LHCN-M2 (cell line): ENCODE results near the gene NYNRIN. TPM values are rescaled to one million over a fixed set of nuclear protein-coding genes. Genes with fewer than 3 reads are reported as not detected.
"Not testable (repeated sequence)": the region's sequence is repeated elsewhere in the genome, so short reads cannot be mapped to it uniquely, and the experiment has no call there.

Experiments used
- DNase-seq: peaks from one replicate; pipeline ENCODE4 v3.0.0-alpha.2; 2012; ENCODE audit warnings: low read depth
- total RNA-seq: library from RNA; depleted of rRNA; stranded (reverse); fragments of >200 nt; gene quantifications from 2 replicates; pipeline ENCODE4 v1.2.3, GENCODE V29; 2014

The NYNRIN gene
- total RNA-seq, 1 experiment from 2014 or later = 0.06 TPM

DNA sequence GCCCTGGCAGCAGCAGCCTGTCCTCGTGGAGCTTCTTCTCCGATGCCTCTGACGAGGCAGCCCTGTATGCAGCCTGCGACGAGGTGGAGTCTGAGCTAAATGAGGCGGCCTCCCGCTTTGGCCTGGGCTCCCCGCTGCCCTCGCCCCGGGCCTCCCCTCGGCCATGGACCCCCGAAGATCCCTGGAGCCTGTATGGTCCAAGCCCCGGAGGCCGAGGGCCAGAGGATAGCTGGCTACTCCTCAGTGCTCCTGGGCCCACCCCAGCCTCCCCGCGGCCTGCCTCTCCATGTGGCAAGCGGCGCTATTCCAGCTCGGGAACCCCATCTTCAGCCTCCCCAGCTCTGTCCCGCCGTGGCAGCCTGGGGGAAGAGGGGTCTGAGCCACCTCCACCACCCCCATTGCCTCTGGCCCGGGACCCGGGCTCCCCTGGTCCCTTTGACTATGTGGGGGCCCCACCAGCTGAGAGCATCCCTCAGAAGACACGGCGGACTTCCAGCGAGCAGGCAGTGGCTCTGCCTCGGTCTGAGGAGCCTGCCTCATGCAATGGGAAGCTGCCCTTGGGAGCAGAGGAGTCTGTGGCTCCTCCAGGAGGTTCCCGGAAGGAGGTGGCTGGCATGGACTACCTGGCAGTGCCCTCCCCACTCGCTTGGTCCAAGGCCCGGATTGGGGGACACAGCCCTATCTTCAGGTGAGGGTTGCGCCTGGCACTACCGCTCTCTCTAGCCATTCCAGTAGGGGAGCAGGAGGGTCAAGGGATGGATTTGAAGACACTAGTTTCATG, 28.7 kb upstream of the NYNRIN start:
- DNase-seq = no peak

DNA sequence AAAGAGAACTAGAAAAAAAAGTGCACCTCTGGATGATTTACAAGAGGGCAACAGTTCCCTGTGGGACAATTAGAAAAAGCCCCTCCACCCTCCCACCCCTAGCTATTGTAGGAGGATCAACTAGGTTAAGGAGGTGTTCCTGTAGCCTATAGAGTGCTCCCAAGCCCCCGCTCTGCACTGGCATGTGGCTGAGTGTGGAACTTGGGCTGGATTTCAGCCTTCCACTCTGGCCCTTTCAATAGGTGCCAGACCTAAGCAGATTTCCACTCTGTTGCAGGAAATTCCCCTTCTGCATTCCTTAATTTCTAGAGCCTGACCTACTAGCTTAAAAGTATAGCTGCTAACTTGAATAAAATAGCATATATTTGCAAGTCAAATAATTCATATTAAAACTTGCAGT, 28.1 kb upstream of the NYNRIN start:
- no peak for DNase-seq

DNA sequence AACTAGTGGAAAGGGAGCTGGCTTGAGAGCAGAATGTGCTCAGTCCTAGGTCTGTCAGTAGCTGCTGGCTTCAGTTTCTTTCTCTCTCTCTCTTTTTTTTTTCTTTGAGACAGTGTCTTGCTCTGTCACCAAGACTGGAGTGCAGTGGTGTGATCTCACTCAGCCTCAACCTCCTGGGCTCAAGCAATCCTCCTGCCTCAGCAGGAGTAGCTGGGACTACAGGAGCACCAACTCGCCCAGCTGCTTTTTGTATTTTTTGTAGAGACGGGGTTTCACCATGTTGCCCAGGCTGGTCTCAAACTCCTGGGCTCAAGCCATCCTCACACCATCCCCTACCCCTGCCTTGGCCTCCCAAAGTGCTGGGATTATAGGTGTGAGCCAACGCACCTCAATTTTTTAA, 27.2 kb upstream of the NYNRIN start:
- DNase-seq = not testable (repeated sequence)

DNA sequence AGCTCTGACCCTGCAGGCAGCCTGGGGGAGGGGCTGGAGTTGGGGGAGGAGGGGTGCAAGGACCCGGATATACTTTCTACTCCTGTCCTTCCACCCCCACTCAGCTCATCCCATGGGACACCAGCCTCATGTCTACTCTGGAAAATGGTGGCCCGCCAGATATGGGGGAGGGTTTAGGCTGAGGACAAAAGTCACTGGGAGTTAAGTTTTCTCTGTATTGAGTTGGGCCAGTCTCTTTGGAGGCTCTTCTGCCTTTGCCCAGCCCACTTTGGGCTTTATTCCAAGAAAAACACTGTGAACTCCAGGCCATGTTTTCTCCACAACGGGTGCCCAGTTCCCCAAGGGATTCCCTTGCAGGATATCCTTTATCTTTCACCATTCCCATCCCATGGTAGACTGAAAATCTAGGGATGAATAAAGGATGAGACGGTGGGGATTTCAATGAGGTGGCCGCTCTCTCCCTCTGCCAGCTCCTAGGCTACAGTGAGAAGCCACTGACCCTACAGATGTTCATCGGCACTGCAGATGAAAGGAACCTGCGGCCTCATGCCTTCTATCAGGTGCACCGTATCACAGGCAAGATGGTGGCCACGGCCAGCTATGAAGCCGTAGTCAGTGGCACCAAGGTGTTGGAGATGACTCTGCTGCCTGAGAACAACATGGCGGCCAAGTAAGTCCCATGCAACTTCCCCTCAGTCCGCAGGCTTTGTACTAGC, 25.9 kb upstream of the NYNRIN start:
- peak; percentile 39 for DNase-seq

DNA sequence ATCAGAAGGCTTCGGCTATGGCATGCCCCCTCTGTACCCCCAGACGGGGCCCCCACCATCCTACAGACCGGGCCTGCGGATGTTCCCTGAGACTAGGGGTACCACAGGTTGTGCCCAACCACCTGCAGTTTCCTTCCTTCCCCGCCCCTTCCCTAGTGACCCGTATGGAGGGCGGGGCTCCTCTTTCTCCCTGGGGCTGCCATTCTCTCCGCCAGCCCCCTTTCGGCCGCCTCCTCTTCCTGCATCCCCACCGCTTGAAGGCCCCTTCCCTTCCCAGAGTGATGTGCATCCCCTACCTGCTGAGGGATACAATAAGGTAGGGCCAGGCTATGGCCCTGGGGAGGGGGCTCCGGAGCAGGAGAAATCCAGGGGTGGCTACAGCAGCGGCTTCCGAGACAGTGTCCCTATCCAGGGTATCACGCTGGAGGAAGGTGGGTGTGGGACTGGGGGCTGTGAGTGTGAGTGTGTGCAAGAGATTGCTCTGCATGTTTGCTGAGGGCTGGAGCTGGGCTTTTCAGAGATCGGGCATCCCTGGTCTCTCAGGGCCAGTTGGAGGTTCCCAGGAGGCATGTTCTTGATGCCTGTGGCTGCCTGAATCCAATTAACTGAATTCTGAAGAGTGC, 22.2 kb upstream of the NYNRIN start:
- DNase-seq = no peak

DNA sequence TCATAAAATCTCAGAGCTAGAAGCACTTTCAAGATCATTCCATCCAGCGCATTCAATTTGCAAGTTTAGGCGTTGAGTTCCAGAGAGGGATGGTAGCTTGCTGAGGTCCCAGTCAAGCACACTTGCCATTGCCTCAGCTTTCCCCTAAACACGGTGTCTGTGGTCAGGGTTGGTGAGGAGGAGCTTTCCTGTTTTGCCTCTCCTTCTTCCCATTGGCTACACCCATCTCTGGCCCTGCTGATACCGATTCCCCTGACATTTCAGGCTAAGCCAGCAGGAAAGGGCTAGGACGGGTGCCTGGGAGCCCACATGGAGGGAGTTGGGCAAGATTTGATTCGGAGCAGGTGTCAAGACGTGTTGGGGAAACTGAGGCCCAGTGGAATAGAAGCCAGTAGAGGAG, 21.7 kb upstream of the NYNRIN start:
- DNase-seq = no peak

DNA sequence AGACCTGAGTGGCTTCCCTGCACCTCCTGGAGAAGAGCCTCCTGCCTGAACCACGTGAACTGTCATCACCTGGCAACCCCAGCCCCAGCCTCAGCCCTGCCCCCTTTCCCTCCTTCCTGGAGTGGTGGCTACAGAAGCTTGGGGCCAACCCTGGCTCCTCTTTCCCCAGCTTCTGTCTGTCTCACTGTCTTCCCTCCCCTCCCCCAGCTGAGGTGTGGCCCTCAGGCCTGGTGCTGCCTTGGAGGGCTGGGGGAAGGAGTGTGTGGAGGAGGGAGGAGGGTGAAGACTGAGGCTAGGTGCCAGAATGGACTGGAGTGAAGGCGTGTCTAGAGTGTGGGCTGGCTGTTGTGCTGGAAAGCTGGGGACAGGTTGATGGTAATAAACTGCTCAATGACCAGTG, 21.1 kb upstream of the NYNRIN start:
- no peak for DNase-seq

DNA sequence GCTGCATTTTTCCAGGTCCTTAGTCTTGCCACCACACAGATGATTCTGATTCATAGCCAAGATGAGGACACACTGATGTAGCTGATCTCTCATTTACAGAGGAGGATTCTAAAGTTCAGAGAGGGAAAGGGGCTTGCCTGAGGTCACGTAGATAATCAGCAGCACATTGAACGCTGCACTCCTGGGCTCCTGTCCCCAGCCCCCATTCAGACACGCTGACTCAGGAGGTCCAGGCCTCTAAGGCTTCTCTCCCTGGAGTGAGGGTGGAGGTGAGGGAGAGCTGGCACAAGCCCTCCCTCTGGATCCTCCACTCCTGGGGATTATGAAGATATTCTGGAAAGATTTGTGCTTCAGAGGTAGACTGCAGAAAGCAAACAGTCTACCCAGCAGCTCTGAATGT, 20.5 kb upstream of the NYNRIN start:
- no peak for DNase-seq

DNA sequence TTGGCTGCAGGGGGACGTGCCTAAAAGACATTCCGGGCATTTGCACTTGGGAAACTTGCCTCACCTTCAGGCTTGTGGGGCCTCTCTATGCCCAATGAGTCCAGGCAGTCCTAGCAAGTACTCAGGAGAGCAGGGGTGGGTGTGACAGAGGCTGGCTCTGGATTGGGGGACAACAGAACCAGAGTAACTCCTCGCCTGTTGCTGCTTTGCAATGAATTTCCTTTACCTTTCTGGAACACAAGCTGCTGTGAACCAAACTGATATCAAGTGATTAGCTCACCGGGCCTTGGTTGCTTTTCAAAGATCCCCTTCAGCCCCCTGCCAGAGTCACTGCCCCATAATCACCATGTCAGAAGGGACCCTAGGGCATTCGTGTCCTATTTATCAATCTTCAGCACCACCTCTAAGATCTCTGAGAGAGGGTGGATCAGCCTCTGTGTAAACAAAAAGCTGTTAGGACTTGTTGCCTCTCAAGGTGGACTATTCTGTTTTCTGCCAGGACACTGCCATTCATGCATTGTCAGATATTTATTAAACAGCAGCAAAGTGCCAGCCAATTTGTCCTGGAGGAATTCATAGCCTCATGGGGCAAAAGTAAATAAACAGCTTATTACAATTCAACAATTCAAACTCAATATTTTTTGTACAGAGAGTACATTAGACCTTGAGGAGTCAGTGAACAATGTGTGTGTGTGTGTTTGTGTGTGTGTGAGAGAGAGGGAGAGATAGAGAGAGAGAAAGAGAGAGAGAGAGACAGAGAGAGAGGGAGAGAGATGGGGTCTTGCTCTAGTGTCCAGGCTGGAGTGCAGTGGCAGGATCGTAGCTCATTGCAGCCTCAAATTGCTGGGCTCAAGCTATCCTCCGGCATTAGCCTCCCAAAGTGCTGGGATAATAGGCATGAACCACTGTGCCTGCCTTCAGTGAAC, 19.6 kb upstream of the NYNRIN start:
- no peak for DNase-seq

DNA sequence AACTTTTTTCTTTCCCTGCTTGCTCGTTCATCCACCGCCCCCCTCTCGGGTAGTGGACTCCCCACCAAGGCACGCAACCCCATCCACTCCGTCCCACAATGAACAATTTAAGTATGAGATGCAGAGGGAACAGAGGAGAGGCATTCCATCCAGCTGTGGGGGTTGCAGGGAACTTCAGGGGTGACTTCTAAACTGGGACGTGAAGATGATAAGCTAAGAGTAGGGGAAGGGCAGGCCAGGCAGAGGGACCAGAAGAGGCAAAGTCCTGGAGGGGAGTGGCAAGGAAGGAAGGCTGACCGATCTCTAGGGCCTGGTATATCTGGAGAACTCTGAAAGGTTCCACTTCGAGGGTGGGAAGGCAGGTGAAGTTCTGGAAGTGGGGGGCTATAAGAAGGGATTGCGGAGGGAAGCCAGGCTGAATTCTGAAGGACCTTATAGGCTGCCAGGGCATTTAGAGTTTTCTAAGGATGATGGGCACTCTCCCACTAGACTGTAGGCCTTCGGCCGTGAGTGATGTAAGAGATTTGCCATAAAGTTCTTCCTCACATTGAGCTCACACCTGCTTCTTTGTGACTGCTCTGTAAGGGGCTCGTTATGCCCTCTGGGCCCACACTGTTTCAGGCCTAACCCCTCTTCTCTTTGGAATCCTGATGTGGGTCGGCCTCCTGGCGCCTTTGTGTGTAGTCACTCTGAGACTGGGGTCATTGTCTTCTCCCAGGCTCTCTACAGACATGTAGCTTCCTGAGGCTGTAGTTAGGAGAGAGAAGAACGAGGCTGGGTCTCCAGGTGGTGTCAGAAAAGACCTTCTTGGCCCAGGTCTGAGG, 18.7 kb upstream of the NYNRIN start:
- no peak for DNase-seq

DNA sequence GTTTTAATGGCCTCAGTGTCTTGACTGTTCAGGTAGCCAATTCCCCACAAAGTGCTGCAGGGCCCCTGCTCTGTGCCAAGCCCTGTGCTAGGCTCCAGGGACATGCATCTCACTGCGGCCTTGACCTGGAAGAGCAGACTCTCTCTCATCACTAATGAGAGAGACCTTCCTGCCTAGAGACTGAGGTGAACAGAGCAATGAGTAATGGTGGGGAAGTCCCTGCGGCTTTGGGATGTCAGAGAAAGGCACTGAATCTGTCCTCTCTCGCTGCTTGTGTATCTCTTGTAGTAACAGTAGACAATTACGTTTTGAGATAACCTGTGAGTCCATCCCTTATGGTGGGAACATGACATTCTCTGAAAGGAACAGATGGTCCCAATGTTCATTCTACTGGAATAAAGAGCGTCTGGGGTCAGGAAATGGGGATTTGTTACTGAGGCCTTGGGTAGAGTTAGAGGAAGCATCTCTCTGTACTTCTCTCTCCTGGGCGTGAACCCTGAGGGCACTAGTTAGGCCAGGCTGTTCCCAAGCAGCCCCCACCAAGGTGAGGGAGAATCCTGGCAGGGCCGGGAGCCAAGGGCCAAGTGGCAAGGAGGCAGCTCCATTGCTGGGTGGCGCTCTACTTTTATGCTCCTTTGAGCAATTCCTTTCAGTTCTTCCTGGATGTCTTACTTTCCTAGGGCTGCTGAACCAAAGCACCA, 17.3 kb upstream of the NYNRIN start:
- no peak for DNase-seq

DNA sequence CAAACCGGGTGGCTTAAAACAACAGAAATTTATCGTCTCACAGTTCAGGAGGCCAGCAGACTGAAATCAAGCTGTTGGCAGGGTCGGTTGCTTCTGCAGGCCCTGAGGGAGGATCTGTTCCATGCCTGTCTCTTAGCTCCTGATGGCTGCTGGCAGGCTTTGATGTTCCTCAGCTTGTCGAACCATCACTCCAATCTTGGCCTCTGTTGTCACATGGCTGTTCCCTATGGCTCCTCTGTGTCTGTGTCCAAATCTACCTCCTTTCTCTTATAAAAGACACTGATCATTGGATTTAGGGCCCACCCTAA, 16.8 kb upstream of the NYNRIN start:
- no peak for DNase-seq

DNA sequence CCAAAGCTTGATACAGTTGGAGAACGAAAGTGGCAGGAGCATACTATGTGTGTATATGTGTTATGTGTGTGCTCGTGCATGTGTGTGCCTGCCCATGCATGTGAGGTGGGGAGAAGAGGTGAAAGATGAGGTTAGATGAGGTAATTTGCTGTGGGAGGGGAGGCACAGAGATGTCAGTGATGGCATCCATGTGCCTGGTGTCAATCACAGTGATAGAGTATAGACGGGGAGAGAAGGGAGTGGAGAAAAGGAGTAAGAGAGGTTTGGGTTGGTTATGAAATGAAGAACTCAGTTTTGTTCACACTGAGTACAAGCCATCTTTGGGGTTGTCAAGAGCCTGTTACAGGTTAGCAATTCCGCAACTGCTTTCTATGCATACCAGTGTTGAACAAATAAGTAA, 14.6 kb upstream of the NYNRIN start:
- DNase-seq = no peak

DNA sequence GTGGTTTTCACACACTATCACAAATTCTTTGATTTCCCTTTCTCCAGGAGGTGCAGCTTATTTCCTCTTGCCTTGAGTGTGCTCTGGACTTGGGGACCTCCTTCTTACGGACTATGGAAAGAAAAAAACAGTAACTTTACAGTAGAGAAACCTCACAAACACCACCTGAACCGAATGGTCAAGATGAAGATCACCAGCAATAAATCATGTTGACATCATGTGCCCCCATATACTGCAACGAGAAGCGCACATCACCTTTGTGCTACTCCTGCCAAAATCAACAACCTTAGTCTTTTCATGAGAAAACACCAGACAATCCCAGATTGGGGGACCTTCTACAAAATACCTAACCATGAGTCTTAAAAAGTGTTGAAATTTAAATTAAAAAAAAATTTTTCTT, 13.3 kb upstream of the NYNRIN start:
- DNase-seq = no peak

DNA sequence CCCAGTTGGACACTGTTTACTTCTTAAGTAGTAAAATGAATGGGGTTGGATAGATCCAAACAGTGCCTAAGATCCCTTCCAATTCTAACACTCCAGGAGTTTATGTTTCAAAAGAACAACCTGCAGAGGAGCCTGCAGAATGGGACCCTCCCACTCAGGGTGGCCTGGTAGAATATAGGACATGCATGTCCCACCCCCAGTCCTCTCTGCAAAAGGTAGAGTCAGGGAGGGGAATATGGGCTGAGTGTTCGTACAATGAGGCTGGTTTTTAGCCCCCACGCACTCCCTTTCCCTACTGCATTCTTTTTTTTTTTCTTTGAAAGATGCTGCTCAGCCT, 11.8 kb upstream of the NYNRIN start:
- DNase-seq = no peak

DNA sequence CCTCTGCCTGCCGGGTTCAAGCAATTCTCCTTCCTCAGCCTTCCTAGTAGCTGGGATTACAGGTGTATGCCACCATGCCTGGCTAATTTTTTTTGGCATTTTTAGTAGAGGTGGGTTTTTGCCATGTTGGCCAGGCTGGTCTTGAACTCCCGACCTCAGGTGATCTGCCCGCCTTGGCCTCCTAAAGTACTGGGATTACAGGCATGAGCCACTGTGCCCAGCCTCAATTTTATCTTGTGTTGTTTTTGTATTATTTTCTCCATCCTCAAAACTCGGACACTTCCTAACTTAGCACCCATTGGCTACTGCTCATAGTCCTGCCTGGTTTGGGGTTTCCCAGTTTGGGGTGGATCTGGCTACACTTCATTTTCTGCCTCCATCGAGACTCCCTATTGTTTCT, 11.2 kb upstream of the NYNRIN start:
- DNase-seq = not testable (repeated sequence)

DNA sequence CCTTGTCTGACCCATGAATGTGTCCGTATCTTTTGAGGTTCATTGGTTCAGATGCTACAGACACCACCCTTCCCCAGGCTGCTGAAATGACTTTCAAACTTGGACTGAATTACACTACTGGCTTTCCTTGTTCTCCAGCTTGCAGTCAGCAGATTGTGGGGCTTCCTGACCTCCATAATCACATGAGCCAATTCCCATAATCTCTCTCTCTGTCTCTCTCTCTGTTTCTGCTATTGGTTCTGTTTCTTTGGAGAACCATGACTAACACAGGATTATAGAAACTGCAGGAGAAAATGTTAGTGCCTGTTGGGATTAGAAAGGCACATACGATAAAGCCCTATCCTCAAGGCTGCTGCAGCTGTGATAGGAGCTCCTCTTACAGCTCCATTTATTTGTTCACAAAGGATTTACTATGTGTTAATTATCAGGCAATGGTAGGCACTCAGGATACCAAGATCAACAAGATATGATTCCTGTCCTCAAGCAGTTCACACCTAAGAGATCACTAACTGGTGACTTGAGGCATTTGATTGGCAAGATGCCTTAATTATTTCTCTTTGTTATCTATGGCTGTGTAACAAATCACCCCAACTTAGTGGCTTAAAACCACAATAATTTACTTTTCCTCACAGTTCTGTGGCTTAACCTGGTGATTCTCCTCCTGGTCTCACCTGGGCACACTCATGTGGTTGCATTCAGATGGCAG, 10.2 kb upstream of the NYNRIN start:
- DNase-seq = no peak

DNA sequence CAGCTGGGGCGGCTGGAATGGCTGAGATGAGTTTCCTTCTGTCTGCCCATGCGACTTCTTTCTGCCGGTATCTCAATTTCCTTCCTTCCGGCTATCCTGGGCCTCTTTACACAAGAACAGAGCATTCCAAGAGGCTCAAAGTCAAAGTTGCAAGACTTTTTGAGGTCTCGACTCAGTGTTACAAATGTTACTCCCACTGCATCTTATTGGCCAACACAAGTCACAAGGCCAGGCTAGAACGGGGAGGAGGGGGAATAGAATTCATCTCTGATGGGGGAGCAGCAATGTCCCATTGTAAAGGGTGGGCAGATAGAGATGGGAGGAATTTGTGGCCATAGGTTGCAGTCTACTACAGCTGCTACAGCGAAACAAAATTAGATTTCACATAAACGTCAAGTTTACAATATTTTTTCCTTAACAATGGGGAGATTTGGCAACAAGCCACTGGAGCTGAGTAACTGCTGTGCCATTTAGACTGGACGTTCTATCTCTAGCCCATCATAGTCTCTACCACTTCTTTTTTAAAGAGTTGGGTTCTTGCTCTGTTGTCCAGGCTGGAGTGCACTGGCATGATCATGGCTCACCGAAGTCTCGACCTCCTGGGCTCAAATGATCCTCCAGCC, 9.5 kb upstream of the NYNRIN start:
- no peak for DNase-seq

DNA sequence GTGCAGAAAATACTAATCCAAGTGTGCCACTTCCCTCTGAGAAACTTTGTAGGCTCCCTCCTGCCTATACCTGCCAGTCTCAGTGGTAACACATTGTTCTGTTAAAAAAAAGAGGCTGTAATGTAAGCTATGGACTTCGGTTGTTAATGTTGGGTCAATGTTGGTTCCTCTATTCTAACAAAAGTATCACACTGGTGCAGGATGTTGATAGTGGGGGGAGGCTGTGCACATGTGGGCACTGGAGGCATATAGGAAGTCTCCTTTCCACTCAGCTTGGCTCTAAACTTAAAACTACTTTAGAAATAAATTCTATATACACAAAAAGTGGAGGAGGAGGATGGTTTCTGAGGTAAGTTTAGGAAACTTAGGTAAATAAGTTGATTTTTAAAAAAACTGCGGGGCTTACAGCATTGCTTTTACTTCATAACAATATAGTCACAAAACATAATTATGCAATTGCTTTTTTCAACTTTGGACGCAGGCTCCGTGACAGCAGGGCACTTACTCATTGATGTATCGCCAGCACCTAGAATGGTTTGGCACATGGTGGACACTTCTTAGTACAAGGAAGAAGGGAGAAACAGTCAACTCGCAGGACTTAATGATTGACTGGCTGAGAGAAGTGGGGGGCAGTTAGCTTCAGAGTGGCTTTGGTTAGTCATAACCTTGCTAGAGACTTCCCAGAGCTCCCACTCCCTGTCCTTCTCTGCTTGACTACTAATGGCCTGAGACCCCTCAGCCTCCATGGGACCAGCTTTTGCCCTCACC, 7.9 kb upstream of the NYNRIN start:
- DNase-seq = no peak
